Stomach (tissue), 19 donors: ENCODE results near the gene TRIM69. TPM values are rescaled to one million over a fixed set of nuclear protein-coding genes. Genes with fewer than 3 reads are reported as not detected.
"Not testable (repeated sequence)": the region's sequence is repeated elsewhere in the genome, so short reads cannot be mapped to it uniquely, and the experiment has no call there.

Experiments used
- DNase-seq, 2 donors: peaks; one replicate each; pipeline versions ENCODE4 v3.0.0 to v3.0.0-alpha.2; 2013 to 2019
- H3K27ac ChIP-seq, 5 donors: fragments of 200-600 bp in 4 of 5; sonication (generic) in 4 of 5; one replicate each; pipeline ENCODE4 v1.5.1; 2013 to 2019; ENCODE audit warnings: mild to moderate bottlenecking in 1 of 5, moderate library complexity in 1 of 5
- H3K27me3 ChIP-seq, 3 donors: fragments of 200-600 bp; sonication (generic); one replicate each; pipeline ENCODE4 v1.5.1; 2017 to 2019; ENCODE audit warnings: mixed run types in 1 of 3
- H3K36me3 ChIP-seq, 4 donors: fragments of 200-600 bp; sonication (generic); 1 replicate in 3 of 4; 2 replicates in 1 of 4; pipeline ENCODE4 v1.5.1; 2016 to 2019
- H3K4me1 ChIP-seq, 4 donors: fragments of 200-600 bp; sonication (generic); one replicate each; pipeline ENCODE4 v1.5.1; 2016 to 2019
- H3K4me3 ChIP-seq, 4 donors: fragments of 200-600 bp; sonication (generic) in 3 of 4; one replicate each; pipeline ENCODE4 v1.5.1; 2016 to 2019; ENCODE audit warnings: mild to moderate bottlenecking in 1 of 4
- H3K9me3 ChIP-seq, 4 donors: fragments of 200-600 bp; sonication (generic); one replicate each; pipeline ENCODE4 v1.5.1; 2016 to 2019
- CTCF ChIP-seq, 7 experiments: fragments of 450-650 bp in 4 of 7; fragments of 200-600 bp in 3 of 7; sonication (generic) in 3 of 7; IDR thresholded peaks; one replicate each; pipeline ENCODE4 v1.5.1; 2016 to 2019; ENCODE audit warnings: antibody characterized with exemption in 7 of 7, control low read depth in 2 of 7, mild to moderate bottlenecking in 1 of 7
- EP300 ChIP-seq: sonication (generic); formaldehyde crosslinking; IDR thresholded peaks from one replicate; pipeline ENCODE4 v1.6.1; 2017; ENCODE audit warnings: antibody characterized with exemption
- POLR2A ChIP-seq, 4 donors: fragments of 450-650 bp; IDR thresholded peaks; one replicate each; pipeline ENCODE4 v1.6.1; 2016; ENCODE audit warnings: antibody characterized with exemption in 4 of 4, control low read depth in 2 of 4, mild to moderate bottlenecking in 1 of 4, moderate library complexity in 1 of 4
- POLR2AphosphoS5 ChIP-seq, 3 donors: sonication (generic); formaldehyde crosslinking; IDR thresholded peaks; one replicate each; pipeline ENCODE4 v1.6.1; 2016; ENCODE audit warnings: antibody characterized with exemption in 3 of 3
- WGBS, 5 donors: extraction: QIAGEN DNeasy Blood & Tissue Kit in 3 of 5; methylation state at CpG; one replicate each; pipeline versions ENCODE4 v1.1.5 to v1.1.7; 2013 to 2018; 5-methylcytosine and 5-hydroxymethylcytosine counted together
- intact Hi-C: fragments of 100-400 bp; cut with DNase I; formaldehyde crosslinking; loops from one replicate; pipeline ENCODE4 v1.15.1; 2023; ENCODE audit warnings: low total_unique reads
- long read RNA-seq, 10 donors: transcript quantifications; one replicate each; lab custom pipeline, GENCODE V29; 2026
- polyA plus RNA-seq, 3 donors: library from polyadenylated mRNA; stranded (reverse); fragments of 200-250 nt; gene quantifications; one replicate each; pipeline ENCODE4 v1.2.3, GENCODE V29; 2013
- total RNA-seq, 5 donors: library from RNA; depleted of rRNA; stranded (reverse); fragments of >200 nt; gene quantifications; one replicate each; pipeline versions ENCODE4 v1.1.0 to v1.2.3, GENCODE V29; 2014 to 2016
- donor health status: healthy with polysubstance abuse.
- donor health status: Bipolar disorder and iron deficiency.
- donor health status: healthy.

Gene TRIM69, protein sequence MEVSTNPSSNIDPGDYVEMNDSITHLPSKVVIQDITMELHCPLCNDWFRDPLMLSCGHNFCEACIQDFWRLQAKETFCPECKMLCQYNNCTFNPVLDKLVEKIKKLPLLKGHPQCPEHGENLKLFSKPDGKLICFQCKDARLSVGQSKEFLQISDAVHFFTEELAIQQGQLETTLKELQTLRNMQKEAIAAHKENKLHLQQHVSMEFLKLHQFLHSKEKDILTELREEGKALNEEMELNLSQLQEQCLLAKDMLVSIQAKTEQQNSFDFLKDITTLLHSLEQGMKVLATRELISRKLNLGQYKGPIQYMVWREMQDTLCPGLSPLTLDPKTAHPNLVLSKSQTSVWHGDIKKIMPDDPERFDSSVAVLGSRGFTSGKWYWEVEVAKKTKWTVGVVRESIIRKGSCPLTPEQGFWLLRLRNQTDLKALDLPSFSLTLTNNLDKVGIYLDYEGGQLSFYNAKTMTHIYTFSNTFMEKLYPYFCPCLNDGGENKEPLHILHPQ
- total RNA-seq (10 to 100 TPM in 1 of 5 donors, 1 to 10 TPM in 3, under 1 TPM in 1; 0.58 to 43.8 (median 2.7) TPM), polyA plus RNA-seq (10 to 100 TPM in 2 of 3 donors, 1 to 10 TPM in 1; 9.2 to 14.7 (median 10.4) TPM)
- long read RNA-seq, donor 1, transcript TRIM69-207 (2 exons, 3,190 nt), result major isoform, 7 of 7 reads
- long read RNA-seq, donor 1, partial matches to known transcripts, result 0 of 7 reads
- long read RNA-seq, donor 1, other reads (novel, unspliced or antisense), result 0 of 7 reads
- long read RNA-seq, donor 2, transcript TRIM69-207 (2 exons, 3,190 nt), result major isoform, 5 of 5 reads
- long read RNA-seq, donor 2, partial matches to known transcripts, result 0 of 5 reads
- long read RNA-seq, donor 2, other reads (novel, unspliced or antisense), result 0 of 5 reads
- long read RNA-seq, donor 3, transcript TRIM69-207 (2 exons, 3,190 nt), result major isoform, 6 of 6 reads
- long read RNA-seq, donor 3, partial matches to known transcripts, result 0 of 6 reads
- long read RNA-seq, donor 3, other reads (novel, unspliced or antisense), result 0 of 6 reads
- long read RNA-seq, donor 4, result 0 reads
- long read RNA-seq, donor 5, partial matches to known transcripts, result 0 of 3 reads
- long read RNA-seq, donor 5, other reads (novel, unspliced or antisense), result 0 of 3 reads
- long read RNA-seq, donor 6, transcript TRIM69-207 (2 exons, 3,190 nt), result major isoform, 18 of 18 reads
- long read RNA-seq, donor 6, partial matches to known transcripts, result 0 of 18 reads
- long read RNA-seq, donor 6, other reads (novel, unspliced or antisense), result 0 of 18 reads
- long read RNA-seq, donor 7, transcript TRIM69-207 (2 exons, 3,190 nt), result major isoform, 9 of 9 reads
- long read RNA-seq, donor 7, partial matches to known transcripts, result 0 of 9 reads
- long read RNA-seq, donor 7, other reads (novel, unspliced or antisense), result 0 of 9 reads
- long read RNA-seq, donor 8, partial matches to known transcripts, result 0 of 3 reads
- long read RNA-seq, donor 8, other reads (novel, unspliced or antisense), result 0 of 3 reads
- long read RNA-seq, donor 9, transcript TRIM69-207 (2 exons, 3,190 nt), result major isoform, 5 of 5 reads
- long read RNA-seq, donor 9, partial matches to known transcripts, result 0 of 5 reads
- long read RNA-seq, donor 9, other reads (novel, unspliced or antisense), result 0 of 5 reads
- long read RNA-seq, donor 10, partial matches to known transcripts, result 0 of 2 reads
- long read RNA-seq, donor 10, other reads (novel, unspliced or antisense), result 0 of 2 reads

- no peaks in the 10 kb centered on the region for H3K27me3 ChIP-seq
- peak within 1 kb of the TSS; percentile 54 to 80 (median 67) for H3K27ac ChIP-seq
- no peak within 1 kb of the TSS for H3K4me3 ChIP-seq
- peaks cover 0 to 10% (median 6%) of the 10 kb centered on the region in 4 donors for H3K36me3 ChIP-seq
- no peak for DNase-seq
- H3K9me3 ChIP-seq, result no peaks in the 10 kb centered on the region
- TF ChIP-seq EP300, result no peak
- TF ChIP-seq CTCF (IDR thresholded peaks at IDR 0.05), result no peak
- no peak for TF ChIP-seq POLR2AphosphoS5 (IDR thresholded peaks at IDR 0.05)
- no peak for TF ChIP-seq POLR2A (IDR thresholded peaks at IDR 0.05)
- intact Hi-C loops, result loop anchor here (5.0 kb wide), 1 partner anchor 64 kb away; no protein-coding TSS in a partner anchor
- H3K4me1 ChIP-seq, result peaks cover 0 to 36% (median 7%) of the 10 kb centered on the region in 4 donors
- WGBS, 5 donors, result 62 to 78% (median 70%) methylated on average over 3 of the region's 3 CpGs
Observed at GRCh38 chr15:44736181-44736765, at the start of gene TRIM69. Gene TRIM69, plus strand, starts transcription at chr15:44736528. Its CDS starts 177 bp downstream, at chr15:44736705.

GRCh38 chr15:44689318-44689717, 47.0 kb upstream of the TRIM69 start:
- H3K27me3 ChIP-seq, result not testable (repeated sequence)

GRCh38 chr15:44690245-44690644, 46.1 kb upstream of the TRIM69 start:
- H3K4me1 ChIP-seq, H3K4me3 ChIP-seq, H3K27me3 ChIP-seq, intact Hi-C loops, H3K9me3 ChIP-seq, DNase-seq, H3K27ac ChIP-seq, H3K36me3 ChIP-seq: not testable (repeated sequence)
- 52 to 67% (median 57%) methylated on average over 1 of the region's 1 CpG for WGBS, 5 donors

More at GRCh38 chr15:44689318-44689717, 47.0 kb upstream of the TRIM69 start:
- H3K4me3 ChIP-seq, DNase-seq, H3K27ac ChIP-seq, H3K4me1 ChIP-seq, H3K9me3 ChIP-seq, H3K36me3 ChIP-seq, intact Hi-C loops: not testable (repeated sequence)
- WGBS, 5 donors, result 68 to 88% (median 82%) methylated on average over 2 of the region's 2 CpGs

DNA sequence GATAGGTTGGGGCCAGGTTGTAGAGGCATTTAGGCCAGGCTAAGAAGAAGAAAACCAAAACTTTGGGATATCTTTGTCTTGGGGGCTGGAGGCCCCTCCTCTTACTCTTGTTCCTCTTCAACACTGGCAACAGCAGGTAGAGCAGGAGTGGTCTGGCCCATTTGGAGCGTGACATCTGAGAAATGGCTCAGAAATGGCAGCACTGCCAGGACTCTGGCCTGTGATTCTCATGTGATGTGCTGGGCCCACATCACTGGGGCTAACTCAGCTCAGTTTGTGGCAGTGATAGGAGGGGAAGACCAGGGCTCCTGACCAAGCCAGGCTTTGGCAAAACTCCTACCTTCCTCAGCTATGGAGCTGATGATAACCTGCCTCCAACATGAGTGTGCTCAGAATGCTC, 43.7 kb upstream of the TRIM69 start:
- intact Hi-C loops, result no loop called here
- no peak for DNase-seq
- Histone ChIP-seq H3K27me3 (no peaks in the 10 kb centered on the region), H3K9me3 (peaks cover 0 to 3% (median 0%) of the 10 kb centered on the region in 4 donors), H3K36me3 (no peaks in the 10 kb centered on the region), H3K27ac (no peak overlapping the region), H3K4me3 (no peak overlapping the region), H3K4me1 (no peaks in the 10 kb centered on the region)
- 88 to 91% (median 89%) methylated on average over 1 of the region's 1 CpG for WGBS, 5 donors
- TF ChIP-seq POLR2A (IDR thresholded peaks at IDR 0.05) (no peak), POLR2AphosphoS5 (IDR thresholded peaks at IDR 0.05) (no peak), EP300 (no peak), CTCF (IDR thresholded peaks at IDR 0.05) (no peak)
